Measurements from ENCODE around the gene ZNF322.

ZNF322 gene

GRCh38 chr6:26613689-26614683 lies 45.6 kb downstream of the ZNF322 start:
- Histone ChIP-seq H3K27ac (replicated peaks; ENCODE audit: low read length) (no peak overlapping the region), H2BK5ac (ENCODE audit: low read length) (no peak overlapping the region), H2BK120ac (ENCODE audit: low read depth, low read length) (no peak overlapping the region), H2BK12ac (ENCODE audit: low read length) (no peak overlapping the region), H3K23ac (ENCODE audit: low read depth, low read length, poor library complexity) (peak overlapping the region; percentile 57), H2BK15ac (ENCODE audit: low read length) (no peak overlapping the region), H4K8ac (ENCODE audit: low read depth, low read length) (no peak overlapping the region), H4K91ac (ENCODE audit: low read depth, low read length, poor library complexity) (no peak overlapping the region), H3K9me3 (replicated peaks in 1 of 2; ENCODE audit: control insufficient read depth in 2 of 2, insufficient read depth in 1 of 2, low read depth in 1 of 2, low read length in 2 of 2) (peaks cover 0 to 15% of the 10 kb centered on the region in 2 donors), H2AK5ac (ENCODE audit: low read depth, low read length) (no peak overlapping the region), H3K4ac (ENCODE audit: low read length) (no peak overlapping the region), H3K9ac (ENCODE audit: low read depth, low read length, poor library complexity) (peak overlapping the region; percentile 81), H2AFZ (ENCODE audit: low read length) (peak overlapping the region; percentile 95), H3K36me3 (replicated peaks in 1 of 2; ENCODE audit: control insufficient read depth in 2 of 2, insufficient read depth in 2 of 2, low read length in 2 of 2) (no peaks in the 10 kb centered on the region), H3K27me3 (ENCODE audit: control insufficient read depth in 3 of 3, insufficient read depth in 3 of 3, low read depth in 1 of 3, low read length in 3 of 3) (peaks cover 8 to 62% (median 41%) of the 10 kb centered on the region in 3 experiments), H3K79me1 (ENCODE audit: low read depth, low read length) (no peaks in the 10 kb centered on the region), H3K4me3 (ENCODE audit: low read length in 2 of 2) (peak overlapping the region; percentile 41 to 83), H3K18ac (ENCODE audit: low read length) (peak overlapping the region; percentile 85), H3K14ac (ENCODE audit: low read length) (no peak overlapping the region), H3K4me1 (ENCODE audit: control insufficient read depth in 2 of 2, insufficient read depth in 1 of 2, low read depth in 1 of 2, low read length in 2 of 2) (peaks cover 0 to 6% of the 10 kb centered on the region in 2 donors), H3K4me2 (ENCODE audit: insufficient read depth, low read length, poor library complexity, severe bottlenecking) (peak overlapping the region; percentile 89)
- DNase-seq (ENCODE audit: low spot score), result peak; percentile 35
- WGBS, 2 donors (ENCODE audit: extremely low coverage in 2 of 2, insufficient read length in 2 of 2, insufficient replicate concordance in 1 of 2), result no CpG with 5 or more reads among the region's 68 CpGs

DNA sequence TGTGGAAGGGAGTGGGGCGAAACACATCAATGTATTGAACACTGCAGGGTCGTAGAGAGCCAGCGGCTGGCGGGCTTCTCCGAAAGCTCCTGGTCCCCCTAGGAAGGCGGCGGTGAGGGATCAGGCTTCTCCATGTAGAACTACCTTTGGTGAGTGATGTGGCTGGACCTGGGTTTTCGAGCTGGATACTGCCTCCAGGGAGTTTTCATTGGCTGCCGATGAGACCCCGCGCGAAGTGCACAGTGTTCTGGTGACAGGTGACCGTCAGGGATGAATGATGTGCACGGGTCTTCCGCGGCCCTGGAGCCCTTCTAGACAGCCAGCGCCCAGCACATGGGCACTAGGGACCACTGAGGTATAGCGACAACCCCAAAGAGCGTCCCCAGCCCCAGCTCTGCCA lies 46.3 kb downstream of the ZNF322 start:
- no CpG with 5 or more reads among the region's 19 CpGs for WGBS, 2 donors (ENCODE audit: extremely low coverage in 2 of 2, insufficient read length in 2 of 2, insufficient replicate concordance in 1 of 2)
- Histone ChIP-seq H3K18ac (ENCODE audit: low read length) (no peak overlapping the region), H3K4me3 (ENCODE audit: low read length in 2 of 2) (no peak overlapping the region), H4K91ac (ENCODE audit: low read depth, low read length, poor library complexity) (no peak overlapping the region), H4K8ac (ENCODE audit: low read depth, low read length) (no peak overlapping the region), H3K14ac (ENCODE audit: low read length) (no peak overlapping the region), H3K23ac (ENCODE audit: low read depth, low read length, poor library complexity) (peak overlapping the region; percentile 57), H3K9ac (ENCODE audit: low read depth, low read length, poor library complexity) (no peak overlapping the region), H2BK5ac (ENCODE audit: low read length) (no peak overlapping the region), H3K4ac (ENCODE audit: low read length) (no peak overlapping the region), H2AFZ (ENCODE audit: low read length) (peak overlapping the region; percentile 95), H2BK15ac (ENCODE audit: low read length) (no peak overlapping the region), H2AK5ac (ENCODE audit: low read depth, low read length) (no peak overlapping the region), H2BK12ac (ENCODE audit: low read length) (no peak overlapping the region), H3K79me1 (ENCODE audit: low read depth, low read length) (no peaks in the 10 kb centered on the region), H2BK120ac (ENCODE audit: low read depth, low read length) (no peak overlapping the region), H3K4me2 (ENCODE audit: insufficient read depth, low read length, poor library complexity, severe bottlenecking) (peak overlapping the region; percentile 45), H3K36me3 (replicated peaks in 1 of 2; ENCODE audit: control insufficient read depth in 2 of 2, insufficient read depth in 2 of 2, low read length in 2 of 2) (no peaks in the 10 kb centered on the region), H3K27me3 (ENCODE audit: control insufficient read depth in 3 of 3, insufficient read depth in 3 of 3, low read depth in 1 of 3, low read length in 3 of 3) (peaks cover 8 to 65% (median 41%) of the 10 kb centered on the region in 3 experiments), H3K27ac (replicated peaks; ENCODE audit: low read length) (no peak overlapping the region), H3K4me1 (ENCODE audit: control insufficient read depth in 2 of 2, insufficient read depth in 1 of 2, low read depth in 1 of 2, low read length in 2 of 2) (peaks cover 0 to 6% of the 10 kb centered on the region in 2 donors), H3K9me3 (replicated peaks in 1 of 2; ENCODE audit: control insufficient read depth in 2 of 2, insufficient read depth in 1 of 2, low read depth in 1 of 2, low read length in 2 of 2) (peaks cover 0 to 15% of the 10 kb centered on the region in 2 donors)
- no peak for DNase-seq (ENCODE audit: low spot score)

GRCh38 chr6:26611599-26611998 lies 47.9 kb downstream of the ZNF322 start:
- H4K8ac ChIP-seq (ENCODE audit: low read depth, low read length), result no peak overlapping the region
- no peak overlapping the region for H3K4ac ChIP-seq (ENCODE audit: low read length)
- H4K91ac ChIP-seq (ENCODE audit: low read depth, low read length, poor library complexity), result no peak overlapping the region
- no peak overlapping the region for H3K23ac ChIP-seq (ENCODE audit: low read depth, low read length, poor library complexity)
- no peak overlapping the region for H2AFZ ChIP-seq (ENCODE audit: low read length)
- no peak overlapping the region for H3K18ac ChIP-seq (ENCODE audit: low read length)
- no peak for DNase-seq (ENCODE audit: low spot score)
- no peak overlapping the region for H2BK15ac ChIP-seq (ENCODE audit: low read length)
- H3K4me2 ChIP-seq (ENCODE audit: insufficient read depth, low read length, poor library complexity, severe bottlenecking), result no peak overlapping the region
- H3K9me3 ChIP-seq (replicated peaks in 1 of 2; ENCODE audit: control insufficient read depth in 2 of 2, insufficient read depth in 1 of 2, low read depth in 1 of 2, low read length in 2 of 2), result peaks cover 0 to 12% of the 10 kb centered on the region in 2 donors
- no peak overlapping the region for H2AK5ac ChIP-seq (ENCODE audit: low read depth, low read length)
- peaks cover 8 to 65% (median 41%) of the 10 kb centered on the region in 3 experiments for H3K27me3 ChIP-seq (ENCODE audit: control insufficient read depth in 3 of 3, insufficient read depth in 3 of 3, low read depth in 1 of 3, low read length in 3 of 3)
- H3K4me1 ChIP-seq (ENCODE audit: control insufficient read depth in 2 of 2, insufficient read depth in 1 of 2, low read depth in 1 of 2, low read length in 2 of 2), result peaks cover 2 to 6% of the 10 kb centered on the region in 2 donors
- H3K9ac ChIP-seq (ENCODE audit: low read depth, low read length, poor library complexity), result no peak overlapping the region
- H2BK120ac ChIP-seq (ENCODE audit: low read depth, low read length), result no peak overlapping the region
- H2BK5ac ChIP-seq (ENCODE audit: low read length), result no peak overlapping the region
- no peak overlapping the region for H2BK12ac ChIP-seq (ENCODE audit: low read length)
- H3K79me1 ChIP-seq (ENCODE audit: low read depth, low read length), result no peaks in the 10 kb centered on the region
- H3K27ac ChIP-seq (replicated peaks; ENCODE audit: low read length), result no peak overlapping the region
- no CpG with 5 or more reads among the region's 1 CpG for whole genome bisulfite sequencing, 2 donors (ENCODE audit: extremely low coverage in 2 of 2, insufficient read length in 2 of 2, insufficient replicate concordance in 1 of 2)
- no peak overlapping the region for H3K4me3 ChIP-seq (ENCODE audit: low read length in 2 of 2)
- H3K36me3 ChIP-seq (replicated peaks in 1 of 2; ENCODE audit: control insufficient read depth in 2 of 2, insufficient read depth in 2 of 2, low read length in 2 of 2), result no peaks in the 10 kb centered on the region
- H3K14ac ChIP-seq (ENCODE audit: low read length), result no peak overlapping the region

DNA sequence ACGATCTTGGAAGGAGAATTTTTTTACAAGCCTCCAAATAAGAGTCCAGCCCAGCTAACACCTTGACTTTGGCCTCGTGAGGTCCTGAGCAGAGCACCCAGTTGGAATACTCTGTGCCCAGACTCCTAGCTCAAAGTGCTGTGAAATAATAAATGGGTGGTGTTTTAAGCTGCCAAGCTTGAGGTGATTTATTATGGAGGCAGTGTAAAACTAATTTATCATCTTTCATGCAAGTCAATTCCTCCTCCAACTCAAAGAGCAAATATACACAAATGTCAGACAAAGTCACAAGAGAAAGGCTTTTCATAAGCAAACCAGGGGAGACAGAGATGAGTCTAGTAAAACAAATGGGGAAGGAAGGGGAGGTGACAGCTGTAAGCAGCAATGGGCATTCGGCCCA lies 50.1 kb downstream of the ZNF322 start:
- Histone ChIP-seq H2BK120ac (ENCODE audit: low read depth, low read length) (no peak overlapping the region), H3K27ac (replicated peaks; ENCODE audit: low read length) (no peak overlapping the region), H3K4me1 (ENCODE audit: control insufficient read depth in 2 of 2, insufficient read depth in 1 of 2, low read depth in 1 of 2, low read length in 2 of 2) (peaks cover 2 to 6% of the 10 kb centered on the region in 2 donors), H2BK12ac (ENCODE audit: low read length) (no peak overlapping the region), H3K79me1 (ENCODE audit: low read depth, low read length) (no peaks in the 10 kb centered on the region), H3K9me3 (replicated peaks in 1 of 2; ENCODE audit: control insufficient read depth in 2 of 2, insufficient read depth in 1 of 2, low read depth in 1 of 2, low read length in 2 of 2) (peaks cover 0 to 6% of the 10 kb centered on the region in 2 donors), H3K36me3 (replicated peaks in 1 of 2; ENCODE audit: control insufficient read depth in 2 of 2, insufficient read depth in 2 of 2, low read length in 2 of 2) (no peaks in the 10 kb centered on the region), H2BK15ac (ENCODE audit: low read length) (no peak overlapping the region), H3K4me3 (ENCODE audit: low read length in 2 of 2) (no peak overlapping the region), H3K14ac (ENCODE audit: low read length) (no peak overlapping the region), H2BK5ac (ENCODE audit: low read length) (no peak overlapping the region), H3K18ac (ENCODE audit: low read length) (no peak overlapping the region), H3K4ac (ENCODE audit: low read length) (no peak overlapping the region), H4K91ac (ENCODE audit: low read depth, low read length, poor library complexity) (no peak overlapping the region), H2AK5ac (ENCODE audit: low read depth, low read length) (no peak overlapping the region), H4K8ac (ENCODE audit: low read depth, low read length) (no peak overlapping the region), H3K27me3 (ENCODE audit: control insufficient read depth in 3 of 3, insufficient read depth in 3 of 3, low read depth in 1 of 3, low read length in 3 of 3) (peaks cover 8 to 54% (median 33%) of the 10 kb centered on the region in 3 experiments), H2AFZ (ENCODE audit: low read length) (no peak overlapping the region), H3K23ac (ENCODE audit: low read depth, low read length, poor library complexity) (no peak overlapping the region), H3K4me2 (ENCODE audit: insufficient read depth, low read length, poor library complexity, severe bottlenecking) (no peak overlapping the region), H3K9ac (ENCODE audit: low read depth, low read length, poor library complexity) (no peak overlapping the region)
- no CpG with 5 or more reads among the region's 3 CpGs for WGBS, 2 donors (ENCODE audit: extremely low coverage in 2 of 2, insufficient read length in 2 of 2, insufficient replicate concordance in 1 of 2)
- DNase-seq (ENCODE audit: low spot score), result no peak
